Stomach (tissue), 9 donors: ENCODE measurements around the gene TBCCD1. TPM values are rescaled to one million over a fixed set of nuclear protein-coding genes. Genes with fewer than 3 reads are reported as not detected.

ENCODE experiments used
- DNase-seq, 2 donors: peaks; one replicate each; pipeline versions ENCODE4 v3.0.0 to v3.0.0-alpha.2; 2013 to 2019
- H3K27ac ChIP-seq, 5 donors: fragments of 200-600 bp in 4 of 5; sonication (generic) in 4 of 5; one replicate each; pipeline ENCODE4 v1.5.1; 2013 to 2019; ENCODE audit warnings: mild to moderate bottlenecking in 1 of 5, moderate library complexity in 1 of 5
- H3K27me3 ChIP-seq, 3 donors: fragments of 200-600 bp; sonication (generic); one replicate each; pipeline ENCODE4 v1.5.1; 2017 to 2019; ENCODE audit warnings: mixed run types in 1 of 3
- H3K36me3 ChIP-seq, 4 donors: fragments of 200-600 bp; sonication (generic); 1 replicate in 3 of 4; 2 replicates in 1 of 4; pipeline ENCODE4 v1.5.1; 2016 to 2019
- H3K4me1 ChIP-seq, 4 donors: fragments of 200-600 bp; sonication (generic); one replicate each; pipeline ENCODE4 v1.5.1; 2016 to 2019
- H3K4me3 ChIP-seq, 4 donors: fragments of 200-600 bp; sonication (generic) in 3 of 4; one replicate each; pipeline ENCODE4 v1.5.1; 2016 to 2019; ENCODE audit warnings: mild to moderate bottlenecking in 1 of 4
- H3K9me3 ChIP-seq, 4 donors: fragments of 200-600 bp; sonication (generic); one replicate each; pipeline ENCODE4 v1.5.1; 2016 to 2019
- EP300 ChIP-seq: sonication (generic); formaldehyde crosslinking; IDR thresholded peaks from one replicate; pipeline ENCODE4 v1.6.1; 2017; ENCODE audit warnings: antibody characterized with exemption
- POLR2A ChIP-seq, 4 donors: fragments of 450-650 bp; IDR thresholded peaks; one replicate each; pipeline ENCODE4 v1.6.1; 2016; ENCODE audit warnings: antibody characterized with exemption in 4 of 4, control low read depth in 2 of 4, mild to moderate bottlenecking in 1 of 4, moderate library complexity in 1 of 4
- POLR2AphosphoS5 ChIP-seq, 3 donors: sonication (generic); formaldehyde crosslinking; IDR thresholded peaks; one replicate each; pipeline ENCODE4 v1.6.1; 2016; ENCODE audit warnings: antibody characterized with exemption in 3 of 3
- WGBS, 5 donors: extraction: QIAGEN DNeasy Blood & Tissue Kit in 3 of 5; methylation state at CpG; one replicate each; pipeline versions ENCODE4 v1.1.5 to v1.1.7; 2013 to 2018; 5-methylcytosine and 5-hydroxymethylcytosine counted together
- intact Hi-C: fragments of 100-400 bp; cut with DNase I; formaldehyde crosslinking; loops from one replicate; pipeline ENCODE4 v1.15.1; 2023; ENCODE audit warnings: low total_unique reads
- polyA plus RNA-seq, 3 donors: library from polyadenylated mRNA; stranded (reverse); fragments of 200-250 nt; gene quantifications; one replicate each; pipeline ENCODE4 v1.2.3, GENCODE V29; 2013
- total RNA-seq, 5 donors: library from RNA; depleted of rRNA; stranded (reverse); fragments of >200 nt; gene quantifications; one replicate each; pipeline versions ENCODE4 v1.1.0 to v1.2.3, GENCODE V29; 2014 to 2016
- TF ChIP-seq, protein P1 (sequence below), 7 experiments: fragments of 450-650 bp in 4 of 7; fragments of 200-600 bp in 3 of 7; sonication (generic) in 3 of 7; IDR thresholded peaks; one replicate each; pipeline ENCODE4 v1.5.1; 2016 to 2019; ENCODE audit warnings: antibody characterized with exemption in 7 of 7, control low read depth in 2 of 7, mild to moderate bottlenecking in 1 of 7
- donor health status: healthy with polysubstance abuse.
- donor health status: Bipolar disorder and iron deficiency.
- donor health status: healthy.

The TBCCD1 gene
- total and polyA plus RNA-seq, 8 donors, result 3.5 to 16.5 (median 7.6) TPM

DNA sequence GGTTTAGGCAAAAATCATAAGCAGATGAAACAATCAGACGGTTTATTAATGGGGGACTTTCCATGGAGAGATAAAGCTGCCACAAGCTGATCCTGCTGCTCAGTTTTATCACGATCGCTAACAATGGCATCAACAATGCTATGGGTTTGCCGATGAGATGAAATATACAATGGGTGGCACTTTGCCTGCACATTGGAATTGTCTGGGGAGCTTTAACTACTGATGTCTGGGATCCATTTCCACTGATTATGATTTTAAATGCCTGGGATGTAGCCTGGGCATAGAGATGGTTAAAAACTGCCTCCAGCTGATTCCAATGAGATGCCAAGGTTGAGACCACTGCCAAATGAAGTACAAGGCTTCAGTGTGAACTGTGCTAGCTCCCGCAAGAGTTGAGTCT is 53.8 kb downstream of the TBCCD1 start:
- Histone ChIP-seq H3K36me3 (no peaks in the 10 kb centered on the region), H3K4me3 (no peak overlapping the region), H3K4me1 (no peaks in the 10 kb centered on the region), H3K9me3 (peaks cover 0 to 5% (median 1%) of the 10 kb centered on the region in 4 donors), H3K27me3 (peaks cover 0 to 14% (median 0%) of the 10 kb centered on the region in 3 donors), H3K27ac (no peak overlapping the region)
- intact Hi-C loops, result no loop called here
- WGBS, 5 donors, result 48 to 71% (median 55%) methylated on average over 5 of the region's 5 CpGs
- no peak for DNase-seq
- TF ChIP-seq, protein P1, sequence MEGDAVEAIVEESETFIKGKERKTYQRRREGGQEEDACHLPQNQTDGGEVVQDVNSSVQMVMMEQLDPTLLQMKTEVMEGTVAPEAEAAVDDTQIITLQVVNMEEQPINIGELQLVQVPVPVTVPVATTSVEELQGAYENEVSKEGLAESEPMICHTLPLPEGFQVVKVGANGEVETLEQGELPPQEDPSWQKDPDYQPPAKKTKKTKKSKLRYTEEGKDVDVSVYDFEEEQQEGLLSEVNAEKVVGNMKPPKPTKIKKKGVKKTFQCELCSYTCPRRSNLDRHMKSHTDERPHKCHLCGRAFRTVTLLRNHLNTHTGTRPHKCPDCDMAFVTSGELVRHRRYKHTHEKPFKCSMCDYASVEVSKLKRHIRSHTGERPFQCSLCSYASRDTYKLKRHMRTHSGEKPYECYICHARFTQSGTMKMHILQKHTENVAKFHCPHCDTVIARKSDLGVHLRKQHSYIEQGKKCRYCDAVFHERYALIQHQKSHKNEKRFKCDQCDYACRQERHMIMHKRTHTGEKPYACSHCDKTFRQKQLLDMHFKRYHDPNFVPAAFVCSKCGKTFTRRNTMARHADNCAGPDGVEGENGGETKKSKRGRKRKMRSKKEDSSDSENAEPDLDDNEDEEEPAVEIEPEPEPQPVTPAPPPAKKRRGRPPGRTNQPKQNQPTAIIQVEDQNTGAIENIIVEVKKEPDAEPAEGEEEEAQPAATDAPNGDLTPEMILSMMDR (IDR thresholded peaks at IDR 0.05), result no peak
- TF ChIP-seq EP300, result no peak
- no peak for TF ChIP-seq POLR2AphosphoS5 (IDR thresholded peaks at IDR 0.05)
- no peak for TF ChIP-seq POLR2A (IDR thresholded peaks at IDR 0.05)

DNA sequence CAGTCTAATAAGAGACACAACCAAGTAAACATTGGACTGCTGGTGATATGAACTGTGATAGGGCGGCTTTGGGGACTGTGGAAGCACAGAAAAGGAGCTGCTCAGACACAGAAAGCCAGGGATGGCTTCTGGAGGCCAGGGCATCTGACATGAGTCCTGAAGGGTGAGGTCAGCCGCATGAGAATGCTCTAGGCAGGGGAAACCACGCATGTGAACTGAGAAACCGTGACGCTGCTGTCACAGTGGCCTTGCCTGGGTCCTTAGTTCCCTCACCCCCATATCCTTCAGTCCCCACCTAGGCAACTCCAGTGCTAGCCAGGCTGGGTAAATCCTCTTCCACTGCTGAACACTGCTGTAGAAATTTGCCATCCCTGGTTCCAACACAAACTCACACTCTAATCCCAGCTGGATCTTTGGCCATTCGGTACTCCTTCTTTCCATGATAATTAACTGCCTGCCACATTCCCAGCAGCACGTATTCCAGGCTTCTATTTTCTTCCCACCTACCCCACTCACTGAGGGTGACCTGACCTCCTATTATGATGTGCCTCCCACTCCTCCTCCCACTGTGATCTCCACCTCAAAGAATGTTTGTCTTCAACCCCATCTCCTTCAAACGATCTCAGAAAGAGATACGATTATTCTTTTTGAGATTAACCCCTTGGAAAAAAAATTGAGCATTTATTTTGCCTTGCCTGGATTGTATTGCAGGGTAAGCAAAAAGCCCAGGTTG is 54.4 kb downstream of the TBCCD1 start:
- peaks cover 0 to 5% (median 1%) of the 10 kb centered on the region in 4 donors for H3K9me3 ChIP-seq
- TF ChIP-seq POLR2AphosphoS5 (IDR thresholded peaks at IDR 0.05), result no peak
- no peak overlapping the region for H3K27ac ChIP-seq
- H3K27me3 ChIP-seq, result peaks cover 0 to 14% (median 0%) of the 10 kb centered on the region in 3 donors
- intact Hi-C loops, result no loop called here
- H3K4me1 ChIP-seq, result no peaks in the 10 kb centered on the region
- H3K36me3 ChIP-seq, result no peaks in the 10 kb centered on the region
- H3K4me3 ChIP-seq, result no peak overlapping the region
- DNase-seq, result no peak
- WGBS, 5 donors, result 47 to 59% (median 52%) methylated on average over 9 of the region's 9 CpGs

DNA sequence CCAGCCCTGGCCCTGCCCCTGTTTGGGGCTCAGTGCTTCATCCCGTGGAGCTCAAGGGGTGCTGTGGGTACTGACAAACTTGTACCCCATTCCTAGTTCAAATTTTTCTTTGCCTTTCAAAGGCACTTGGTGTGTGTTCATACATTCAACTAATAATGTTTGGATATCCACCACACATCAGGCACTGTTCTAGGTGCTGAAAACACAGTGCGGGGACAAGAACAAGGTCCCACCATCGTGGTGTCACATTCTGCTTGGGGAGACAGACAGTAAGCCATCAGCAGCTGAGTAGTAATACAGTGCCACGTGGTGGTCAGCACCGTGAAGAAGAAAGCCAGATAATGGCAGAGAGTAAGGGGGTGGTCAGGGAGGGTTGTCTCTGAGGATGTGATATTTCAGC is 55.4 kb downstream of the TBCCD1 start:
- 66 to 74% (median 71%) methylated on average over 5 of the region's 5 CpGs for WGBS, 5 donors
- no peak for DNase-seq
- no peak overlapping the region for H3K4me3 ChIP-seq
- peaks cover 0 to 2% (median under 1%) of the 10 kb centered on the region in 4 donors for H3K9me3 ChIP-seq
- no peaks in the 10 kb centered on the region for H3K36me3 ChIP-seq
- peaks cover 0 to 14% (median 0%) of the 10 kb centered on the region in 3 donors for H3K27me3 ChIP-seq
- intact Hi-C loops, result no loop called here
- TF ChIP-seq, protein P1 (IDR thresholded peaks at IDR 0.05), result no peak
- H3K4me1 ChIP-seq, result no peaks in the 10 kb centered on the region
- H3K27ac ChIP-seq, result no peak overlapping the region

DNA sequence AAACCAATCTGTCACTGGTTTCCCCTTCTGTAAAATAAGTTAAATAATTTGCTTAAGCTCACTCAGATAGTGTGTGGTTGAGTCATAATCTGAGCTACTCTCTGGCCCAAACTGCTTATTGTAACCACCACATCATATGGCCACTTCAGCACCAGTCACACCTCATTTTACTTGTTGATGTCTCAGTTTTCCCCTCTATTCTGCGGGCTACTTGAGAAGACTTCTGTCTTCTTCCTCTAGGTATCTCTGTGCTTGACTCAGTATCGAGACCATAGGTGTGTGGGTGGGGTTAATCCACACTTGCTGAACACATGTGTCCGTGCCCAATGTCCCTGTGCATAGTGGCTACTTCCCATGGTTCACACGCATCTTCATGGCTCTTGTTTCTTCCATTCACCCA is 55.9 kb downstream of the TBCCD1 start:
- intact Hi-C loops, result no loop called here
- WGBS, 5 donors, result 74 to 91% (median 89%) methylated on average over 4 of the region's 4 CpGs
- H3K4me3 ChIP-seq, result no peak overlapping the region
- H3K27me3 ChIP-seq, result peaks cover 0 to 13% (median 0%) of the 10 kb centered on the region in 3 donors
- no peak for DNase-seq
- no peak overlapping the region for H3K27ac ChIP-seq
- H3K4me1 ChIP-seq, result no peaks in the 10 kb centered on the region
- no peaks in the 10 kb centered on the region for H3K9me3 ChIP-seq
- TF ChIP-seq, protein P1 (IDR thresholded peaks at IDR 0.05), result no peak
- no peak for TF ChIP-seq EP300
- no peak for TF ChIP-seq POLR2A (IDR thresholded peaks at IDR 0.05)
- TF ChIP-seq POLR2AphosphoS5 (IDR thresholded peaks at IDR 0.05), result no peak
- H3K36me3 ChIP-seq, result no peaks in the 10 kb centered on the region

DNA sequence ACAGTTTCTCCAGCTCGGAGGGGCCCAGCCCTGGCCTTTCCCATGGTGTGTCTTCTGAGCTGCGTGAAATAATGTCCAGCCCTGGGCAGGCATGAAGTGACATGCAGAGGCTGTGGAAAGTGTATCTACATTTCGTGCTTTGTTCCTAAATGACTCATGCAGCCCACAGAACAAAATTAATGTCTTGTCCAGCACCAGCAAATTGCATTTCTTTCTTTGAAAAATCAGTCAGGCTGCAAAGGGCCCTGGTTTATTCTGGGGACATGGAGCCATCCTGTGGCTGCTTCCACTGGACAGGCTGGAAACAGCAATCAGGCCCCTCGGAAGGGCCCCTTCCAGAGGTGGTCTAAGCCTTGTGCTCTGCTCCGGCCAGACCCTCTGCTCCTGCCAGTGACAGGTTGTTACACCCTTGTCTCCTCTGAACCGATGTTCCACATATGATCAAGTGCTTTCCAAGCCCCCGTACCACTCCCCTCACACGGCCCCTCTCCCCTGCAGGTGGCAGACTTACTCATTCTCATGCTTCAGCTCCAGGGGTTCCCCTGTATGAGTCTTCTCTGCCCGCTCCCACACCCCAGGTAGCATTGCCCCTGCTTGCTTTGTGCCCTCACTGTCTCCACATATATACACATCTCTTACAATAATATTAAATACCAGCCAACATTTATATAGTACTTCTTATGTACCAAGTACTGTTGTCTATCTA is 56.6 kb downstream of the TBCCD1 start:
- intact Hi-C loops, result no loop called here
- DNase-seq, result no peak
- H3K36me3 ChIP-seq, result no peaks in the 10 kb centered on the region
- H3K9me3 ChIP-seq, result no peaks in the 10 kb centered on the region
- no peak overlapping the region for H3K27ac ChIP-seq
- WGBS, 5 donors, result 64 to 75% (median 69%) methylated on average over 9 of the region's 9 CpGs
- H3K27me3 ChIP-seq, result peaks cover 0 to 13% (median 0%) of the 10 kb centered on the region in 3 donors
- no peaks in the 10 kb centered on the region for H3K4me1 ChIP-seq
- TF ChIP-seq POLR2AphosphoS5 (IDR thresholded peaks at IDR 0.05), result no peak
- TF ChIP-seq EP300, result no peak
- no peak for TF ChIP-seq POLR2A (IDR thresholded peaks at IDR 0.05)
- TF ChIP-seq, protein P1 (IDR thresholded peaks at IDR 0.05), result no peak
- H3K4me3 ChIP-seq, result no peak overlapping the region
